HCT116 (cell line): ENCODE measurements around the gene RCVRN. TPM values are rescaled to one million over a fixed set of nuclear protein-coding genes. Genes with fewer than 3 reads are reported as not detected.

Experiments used
- ATAC-seq: fragments of 200-7000 bp; cut with Tn5 transposase; 2 replicates; pipeline ENCODE4 v1.9.1; 2020; ENCODE audit warnings: mild to moderate bottlenecking, moderate library complexity
- BruUV-seq: library from RNA; stranded (reverse); fragments of 400-500 nt; replicated peaks from 2 replicates; lab custom pipeline; 2021; lab: Mats Ljungman, UMichigan
- CTCF ChIA-PET: fragments of 300-600 bp; sonication (Branson Sonifier 250); formaldehyde crosslinking; loops from one replicate; lab custom pipeline; 2021; ENCODE audit warnings: antibody characterized with exemption; lab: Charles Lee
- POLR2A ChIA-PET: fragments of 300-600, 350-600 bp; sonication (Branson Sonifier 250); formaldehyde crosslinking; loops from one replicate; lab custom pipeline; 2021; ENCODE audit warnings: antibody characterized with exemption; lab: Charles Lee
- RAD21 ChIA-PET, 2 experiments: fragments of 300-600 bp; sonication (Branson Sonifier 250); formaldehyde crosslinking; loops; one replicate each; lab custom pipeline; 2023; ENCODE audit warnings: low total read pairs in 2 of 2; ENCODE audit not compliant: uncharacterized antibody in 2 of 2, unreplicated experiment in 2 of 2, low non-redundant PET in 1 of 2; lab: Charles Lee
- DNase-seq: peaks from one replicate; pipeline ENCODE4 v3.0.0-alpha.2; 2010; ENCODE audit warnings: low read depth, low spot score
- H2AFZ ChIP-seq: fragments of 200-600 bp; shearing (Covaris generic), sonication (generic); 2 replicates; pipeline ENCODE4 v1.6.1; 2017; ENCODE audit warnings: low read depth, mixed run types, mixed read lengths, antibody characterized with exemption, low read length; ENCODE audit not compliant: poor library complexity, severe bottlenecking
- H3K27ac ChIP-seq: 2 replicates; pipeline ENCODE4 v1.5.1; 2012; ENCODE audit warnings: low read depth, low read length
- H3K27me3 ChIP-seq: fragments of 200-600 bp; sonication (generic); 2 replicates; pipeline ENCODE4 v1.6.1; 2016; ENCODE audit warnings: mixed run types, low read length, mixed read lengths; ENCODE audit not compliant: insufficient read depth
- H3K36me3 ChIP-seq, 2 experiments: fragments of 200-500 bp in 1 of 2; fragments of 200-600 bp in 1 of 2; sonication (Bioruptor generic) in 1 of 2; sonication (generic) in 1 of 2; 2 replicates each; pipeline versions ENCODE4 v1.5.1 to v1.6.1; 2014 to 2016; ENCODE audit warnings: low read length in 2 of 2, inconsistent platforms in 1 of 2, mixed read lengths in 1 of 2, mixed run types in 1 of 2; ENCODE audit not compliant: insufficient read depth in 2 of 2, control insufficient read depth in 1 of 2
- H3K4me1 ChIP-seq, 2 experiments: fragments of 200-600 bp in 1 of 2; sonication (generic) in 1 of 2; 2 replicates each; pipeline versions ENCODE4 v1.5.1 to v1.6.1; 2012 to 2017; ENCODE audit warnings: low read length in 2 of 2, inconsistent platforms in 1 of 2, mild to moderate bottlenecking in 1 of 2, mixed read lengths in 1 of 2, mixed run types in 1 of 2, moderate library complexity in 1 of 2; ENCODE audit not compliant: insufficient read depth in 2 of 2, control insufficient read depth in 1 of 2
- H3K4me2 ChIP-seq: fragments of 200-600 bp; sonication (generic); 2 replicates; pipeline ENCODE4 v1.6.1; 2017; ENCODE audit warnings: mixed run types, low read length, mixed read lengths
- H3K4me3 ChIP-seq, 2 experiments: fragments of 200-600 bp in 1 of 2; sonication (generic) in 1 of 2; replicated peaks in 1 of 2; 2 replicates each; pipeline ENCODE4 v1.5.1; 2011 to 2016; ENCODE audit warnings: low read length in 2 of 2, control low read depth in 1 of 2, low read depth in 1 of 2, mild to moderate bottlenecking in 1 of 2, mixed read lengths in 1 of 2, mixed run types in 1 of 2
- H3K79me2 ChIP-seq: fragments of 200-600 bp; sonication (generic); 2 replicates; pipeline ENCODE4 v1.6.1; 2017; ENCODE audit warnings: mild to moderate bottlenecking, mixed run types, low read length, moderate library complexity, mixed read lengths; ENCODE audit not compliant: insufficient read depth
- H3K9ac ChIP-seq: fragments of 200-600 bp; sonication (generic); 2 replicates; pipeline ENCODE4 v1.6.1; 2016; ENCODE audit warnings: low read length, mixed read lengths
- H3K9me2 ChIP-seq: fragments of 200-600 bp; sonication (generic), shearing (Covaris generic); 2 replicates; pipeline ENCODE4 v1.6.1; 2017; ENCODE audit warnings: mixed run types, mild to moderate bottlenecking, moderate library complexity; ENCODE audit not compliant: insufficient read depth
- H3K9me3 ChIP-seq, 2 experiments: fragments of 200-500 bp in 1 of 2; fragments of 200-600 bp in 1 of 2; sonication (Bioruptor generic) in 1 of 2; sonication (generic) in 1 of 2; 2 replicates each; pipeline ENCODE4 v1.6.1; 2014 to 2017; ENCODE audit warnings: low read length in 2 of 2, mixed read lengths in 2 of 2, inconsistent platforms in 1 of 2, low read depth in 1 of 2, mild to moderate bottlenecking in 1 of 2, mixed run types in 1 of 2, moderate library complexity in 1 of 2; ENCODE audit not compliant: control insufficient read depth in 1 of 2, insufficient read depth in 1 of 2
- H4K20me1 ChIP-seq: fragments of 200-600 bp; sonication (generic), shearing (Covaris generic); 2 replicates; pipeline ENCODE4 v1.6.1; 2017; ENCODE audit warnings: mixed run types, mild to moderate bottlenecking, moderate library complexity; ENCODE audit not compliant: insufficient read depth
- CBX3 ChIP-seq: IDR thresholded peaks from 2 replicates; pipeline ENCODE4 v1.6.1; 2012; ENCODE audit warnings: low read depth
- CEBPB ChIP-seq: IDR thresholded peaks from 2 replicates; pipeline ENCODE4 v1.6.1; 2012; ENCODE audit warnings: low read depth
- EGR1 ChIP-seq: IDR thresholded peaks from 2 replicates; pipeline ENCODE4 v1.6.1; 2012; ENCODE audit warnings: low read depth
- ELF1 ChIP-seq: IDR thresholded peaks from 2 replicates; pipeline ENCODE4 v1.6.1; 2012; ENCODE audit warnings: low read depth, borderline replicate concordance
- EZH2 ChIP-seq: fragments of 200-600 bp; sonication (generic); IDR thresholded peaks from 2 replicates; pipeline ENCODE4 v1.6.1; 2017; ENCODE audit warnings: antibody characterized with exemption, mixed run types
- EZH2phosphoT487 ChIP-seq: fragments of 200-600 bp; IDR thresholded peaks from 2 replicates; pipeline ENCODE4 v1.6.1; 2018; ENCODE audit warnings: antibody characterized with exemption, borderline replicate concordance
- FOSL1 ChIP-seq: IDR thresholded peaks from 2 replicates; pipeline ENCODE4 v1.6.1; 2012; ENCODE audit warnings: low read depth
- JUND ChIP-seq: IDR thresholded peaks from 2 replicates; pipeline ENCODE4 v1.6.1; 2012
- POLR2A ChIP-seq: IDR thresholded peaks from 2 replicates; pipeline ENCODE4 v1.7.0; 2011; ENCODE audit warnings: borderline replicate concordance; ENCODE audit not compliant: insufficient read depth, insufficient read length; ENCODE audit errors: extremely low read depth
- RAD21 ChIP-seq: IDR thresholded peaks from 2 replicates; pipeline ENCODE4 v1.6.1; 2012; ENCODE audit warnings: low read depth, mild to moderate bottlenecking
- SP1 ChIP-seq: IDR thresholded peaks from 2 replicates; pipeline ENCODE4 v1.6.1; 2012; ENCODE audit warnings: low read depth
- SRF ChIP-seq: IDR thresholded peaks from 2 replicates; pipeline ENCODE4 v1.6.1; 2012; ENCODE audit warnings: low read depth
- TCF7L2 ChIP-seq: IDR thresholded peaks from 2 replicates; pipeline ENCODE4 v1.7.0; 2011; ENCODE audit warnings: borderline replicate concordance, inconsistent platforms; ENCODE audit not compliant: insufficient read depth, insufficient read length; ENCODE audit errors: extremely low read depth
- YY1 ChIP-seq: IDR thresholded peaks from 2 replicates; pipeline ENCODE4 v1.6.1; 2011; ENCODE audit warnings: low read length, low read depth, moderate library complexity, mild to moderate bottlenecking; ENCODE audit not compliant: insufficient replicate concordance; ENCODE audit errors: extremely low read depth
- ZFX ChIP-seq: fragments of 450-650 bp; IDR thresholded peaks from 2 replicates; pipeline ENCODE4 v1.6.1; 2017
- intact Hi-C: fragments of 100-400 bp; cut with micrococcal nuclease; formaldehyde crosslinking; loops from 2 replicates; pipeline ENCODE4 v1.10.0; 2022
- total RNA-seq: library from RNA; stranded (reverse); gene quantifications from one replicate; pipeline ENCODE4 v1.2.1, GENCODE V29; 2021; ENCODE audit not compliant: unreplicated experiment
- TF ChIP-seq, protein P1 (sequence below): IDR thresholded peaks from 2 replicates; pipeline ENCODE4 v1.6.1; 2011; ENCODE audit warnings: mild to moderate bottlenecking, low read length, moderate library complexity; ENCODE audit not compliant: insufficient replicate concordance; ENCODE audit errors: extremely low read depth
- TF ChIP-seq, protein P2 (sequence below): IDR thresholded peaks from 2 replicates; pipeline ENCODE4 v1.6.1; 2012; ENCODE audit warnings: low read depth
- TF ChIP-seq, protein P3 (sequence below), 3 experiments: fragments of 200-600 bp in 1 of 3; sonication (generic) in 1 of 3; IDR thresholded peaks in 2 of 3; conservative IDR thresholded peaks in 1 of 3; 2 replicates each; pipeline ENCODE4 v1.5.1; 2012 to 2017; ENCODE audit warnings: low read depth in 2 of 3, low read length in 2 of 3, antibody characterized with exemption in 1 of 3, borderline replicate concordance in 1 of 3, control low read depth in 1 of 3, mild to moderate bottlenecking in 1 of 3, mixed read lengths in 1 of 3, mixed run types in 1 of 3, moderate library complexity in 1 of 3; ENCODE audit not compliant: insufficient read depth in 1 of 3
- TF ChIP-seq, protein P4 (sequence below): IDR thresholded peaks from 2 replicates; pipeline ENCODE4 v1.6.1; 2012
- TF ChIP-seq, protein P5 (sequence below): IDR thresholded peaks from 2 replicates; pipeline ENCODE4 v1.6.1; 2012

The RCVRN gene
- total RNA-seq, 1 experiment from 2014 or later, result not detected

DNA sequence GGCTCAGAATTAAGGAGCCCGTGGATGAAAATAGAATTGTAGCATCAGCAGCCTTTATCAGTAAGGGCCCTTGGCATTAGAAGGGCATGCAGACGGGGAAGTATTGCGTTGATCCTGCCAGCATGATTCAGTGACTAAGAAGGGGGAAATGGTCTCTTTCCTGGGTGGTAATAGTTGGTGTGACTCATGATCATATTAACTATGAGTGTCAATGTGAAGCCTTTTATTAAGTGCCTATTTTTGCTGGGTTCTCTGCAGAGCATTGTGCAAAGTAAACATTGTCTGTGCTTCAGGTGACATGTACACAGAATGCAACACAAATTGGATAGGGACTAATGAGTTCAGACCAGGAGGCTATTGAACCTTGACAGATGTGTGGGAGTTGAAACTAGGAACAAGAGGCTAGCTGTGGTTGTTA lies 24.5 kb downstream of the RCVRN start:
- Histone ChIP-seq H3K27ac (no peak overlapping the region), H3K9me3 (peaks cover 6 to 16% of the 10 kb centered on the region in 2 experiments; a peak in 3 of 4 replicates), H2AFZ (no peak overlapping the region), H3K79me2 (no peaks in the 10 kb centered on the region), H3K9ac (no peak overlapping the region), H3K4me2 (no peak overlapping the region), H4K20me1 (no peaks in the 10 kb centered on the region), H3K4me3 (no peak overlapping the region), H3K27me3 (no peaks in the 10 kb centered on the region), H3K4me1 (peaks cover 0 to 10% of the 10 kb centered on the region in 2 experiments; a peak in 2 of 4 replicates), H3K36me3 (no peaks in the 10 kb centered on the region), H3K9me2 (no peaks in the 10 kb centered on the region)
- ChIA-PET CTCF (interaction anchor here (2.4 kb wide), 1 partner anchor 9 kb away, joined by 16 read pairs; no protein-coding TSS in a partner anchor), RAD21 (no interaction called here), POLR2A (no interaction called here)
- TF ChIP-seq EZH2phosphoT487 (no peak), ZFX (no peak), EGR1 (no peak), YY1 (no peak), ELF1 (no peak), EZH2 (no peak), SRF (no peak), JUND (peak; percentile 41; the same call in 1 of the 2 replicates), SP1 (peak; percentile 30; the same call in 1 of the 2 replicates), POLR2A (no peak), FOSL1 (peak; percentile 39; the same call in 1 of the 2 replicates), RAD21 (no peak), CEBPB (no peak), TCF7L2 (no peak), CBX3 (no peak)
- TF ChIP-seq, protein P1, sequence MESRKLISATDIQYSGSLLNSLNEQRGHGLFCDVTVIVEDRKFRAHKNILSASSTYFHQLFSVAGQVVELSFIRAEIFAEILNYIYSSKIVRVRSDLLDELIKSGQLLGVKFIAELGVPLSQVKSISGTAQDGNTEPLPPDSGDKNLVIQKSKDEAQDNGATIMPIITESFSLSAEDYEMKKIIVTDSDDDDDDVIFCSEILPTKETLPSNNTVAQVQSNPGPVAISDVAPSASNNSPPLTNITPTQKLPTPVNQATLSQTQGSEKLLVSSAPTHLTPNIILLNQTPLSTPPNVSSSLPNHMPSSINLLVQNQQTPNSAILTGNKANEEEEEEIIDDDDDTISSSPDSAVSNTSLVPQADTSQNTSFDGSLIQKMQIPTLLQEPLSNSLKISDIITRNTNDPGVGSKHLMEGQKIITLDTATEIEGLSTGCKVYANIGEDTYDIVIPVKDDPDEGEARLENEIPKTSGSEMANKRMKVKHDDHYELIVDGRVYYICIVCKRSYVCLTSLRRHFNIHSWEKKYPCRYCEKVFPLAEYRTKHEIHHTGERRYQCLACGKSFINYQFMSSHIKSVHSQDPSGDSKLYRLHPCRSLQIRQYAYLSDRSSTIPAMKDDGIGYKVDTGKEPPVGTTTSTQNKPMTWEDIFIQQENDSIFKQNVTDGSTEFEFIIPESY, result no peak
- TF ChIP-seq, protein P2, sequence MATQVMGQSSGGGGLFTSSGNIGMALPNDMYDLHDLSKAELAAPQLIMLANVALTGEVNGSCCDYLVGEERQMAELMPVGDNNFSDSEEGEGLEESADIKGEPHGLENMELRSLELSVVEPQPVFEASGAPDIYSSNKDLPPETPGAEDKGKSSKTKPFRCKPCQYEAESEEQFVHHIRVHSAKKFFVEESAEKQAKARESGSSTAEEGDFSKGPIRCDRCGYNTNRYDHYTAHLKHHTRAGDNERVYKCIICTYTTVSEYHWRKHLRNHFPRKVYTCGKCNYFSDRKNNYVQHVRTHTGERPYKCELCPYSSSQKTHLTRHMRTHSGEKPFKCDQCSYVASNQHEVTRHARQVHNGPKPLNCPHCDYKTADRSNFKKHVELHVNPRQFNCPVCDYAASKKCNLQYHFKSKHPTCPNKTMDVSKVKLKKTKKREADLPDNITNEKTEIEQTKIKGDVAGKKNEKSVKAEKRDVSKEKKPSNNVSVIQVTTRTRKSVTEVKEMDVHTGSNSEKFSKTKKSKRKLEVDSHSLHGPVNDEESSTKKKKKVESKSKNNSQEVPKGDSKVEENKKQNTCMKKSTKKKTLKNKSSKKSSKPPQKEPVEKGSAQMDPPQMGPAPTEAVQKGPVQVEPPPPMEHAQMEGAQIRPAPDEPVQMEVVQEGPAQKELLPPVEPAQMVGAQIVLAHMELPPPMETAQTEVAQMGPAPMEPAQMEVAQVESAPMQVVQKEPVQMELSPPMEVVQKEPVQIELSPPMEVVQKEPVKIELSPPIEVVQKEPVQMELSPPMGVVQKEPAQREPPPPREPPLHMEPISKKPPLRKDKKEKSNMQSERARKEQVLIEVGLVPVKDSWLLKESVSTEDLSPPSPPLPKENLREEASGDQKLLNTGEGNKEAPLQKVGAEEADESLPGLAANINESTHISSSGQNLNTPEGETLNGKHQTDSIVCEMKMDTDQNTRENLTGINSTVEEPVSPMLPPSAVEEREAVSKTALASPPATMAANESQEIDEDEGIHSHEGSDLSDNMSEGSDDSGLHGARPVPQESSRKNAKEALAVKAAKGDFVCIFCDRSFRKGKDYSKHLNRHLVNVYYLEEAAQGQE, result no peak
- TF ChIP-seq, protein P3, sequence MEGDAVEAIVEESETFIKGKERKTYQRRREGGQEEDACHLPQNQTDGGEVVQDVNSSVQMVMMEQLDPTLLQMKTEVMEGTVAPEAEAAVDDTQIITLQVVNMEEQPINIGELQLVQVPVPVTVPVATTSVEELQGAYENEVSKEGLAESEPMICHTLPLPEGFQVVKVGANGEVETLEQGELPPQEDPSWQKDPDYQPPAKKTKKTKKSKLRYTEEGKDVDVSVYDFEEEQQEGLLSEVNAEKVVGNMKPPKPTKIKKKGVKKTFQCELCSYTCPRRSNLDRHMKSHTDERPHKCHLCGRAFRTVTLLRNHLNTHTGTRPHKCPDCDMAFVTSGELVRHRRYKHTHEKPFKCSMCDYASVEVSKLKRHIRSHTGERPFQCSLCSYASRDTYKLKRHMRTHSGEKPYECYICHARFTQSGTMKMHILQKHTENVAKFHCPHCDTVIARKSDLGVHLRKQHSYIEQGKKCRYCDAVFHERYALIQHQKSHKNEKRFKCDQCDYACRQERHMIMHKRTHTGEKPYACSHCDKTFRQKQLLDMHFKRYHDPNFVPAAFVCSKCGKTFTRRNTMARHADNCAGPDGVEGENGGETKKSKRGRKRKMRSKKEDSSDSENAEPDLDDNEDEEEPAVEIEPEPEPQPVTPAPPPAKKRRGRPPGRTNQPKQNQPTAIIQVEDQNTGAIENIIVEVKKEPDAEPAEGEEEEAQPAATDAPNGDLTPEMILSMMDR (IDR thresholded peaks at IDR 0.05 in 2 of 3, conservative IDR thresholded peaks at IDR 0.05 in 1 of 3; ENCODE audit: borderline replicate concordance in 1 of 3, insufficient read depth in 1 of 3, low read depth in 2 of 3, low read length in 2 of 3), result no peak
- TF ChIP-seq, protein P4, sequence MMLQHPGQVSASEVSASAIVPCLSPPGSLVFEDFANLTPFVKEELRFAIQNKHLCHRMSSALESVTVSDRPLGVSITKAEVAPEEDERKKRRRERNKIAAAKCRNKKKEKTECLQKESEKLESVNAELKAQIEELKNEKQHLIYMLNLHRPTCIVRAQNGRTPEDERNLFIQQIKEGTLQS, result no peak
- TF ChIP-seq, protein P5, sequence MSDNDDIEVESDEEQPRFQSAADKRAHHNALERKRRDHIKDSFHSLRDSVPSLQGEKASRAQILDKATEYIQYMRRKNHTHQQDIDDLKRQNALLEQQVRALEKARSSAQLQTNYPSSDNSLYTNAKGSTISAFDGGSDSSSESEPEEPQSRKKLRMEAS, result no peak
- no TSS peak for BruUV-seq
- DNase-seq (peak; percentile 7), ATAC-seq (no peak)
- intact Hi-C loops, result no loop called here
